WTC11 (cell line): ENCODE measurements around the gene CAMK1.

Source experiments
- AFF4 ChIP-seq: sonication (generic); formaldehyde crosslinking; IDR thresholded peaks from 2 replicates; pipeline ENCODE4 v1.8.1; 2023; ENCODE audit warnings: mild to moderate bottlenecking, missing genetic modification reagents, borderline replicate concordance
- ATF3 ChIP-seq: sonication (generic); formaldehyde crosslinking; conservative IDR thresholded peaks from 2 replicates; pipeline ENCODE4 v1.8.1; 2022; ENCODE audit warnings: mild to moderate bottlenecking, missing genetic modification reagents
- CTCF ChIP-seq: fragments of 200-600 bp; IDR thresholded peaks from 2 replicates; pipeline ENCODE4 v1.8.0; 2022; ENCODE audit warnings: antibody characterized with exemption
- ESRRA ChIP-seq: sonication (generic); formaldehyde crosslinking; IDR thresholded peaks from 2 replicates; pipeline ENCODE4 v1.8.1; 2022; ENCODE audit warnings: mild to moderate bottlenecking, missing genetic modification reagents, borderline replicate concordance
- JUN ChIP-seq: sonication (generic); formaldehyde crosslinking; IDR thresholded peaks from 2 replicates; pipeline ENCODE4 v1.8.0; 2023; ENCODE audit warnings: mild to moderate bottlenecking, missing genetic modification reagents
- KAT7 ChIP-seq: sonication (generic); formaldehyde crosslinking; IDR thresholded peaks from 2 replicates; pipeline ENCODE4 v1.8.1; 2023; ENCODE audit warnings: missing genetic modification reagents, mild to moderate bottlenecking, borderline replicate concordance
- MLX ChIP-seq: sonication (generic); formaldehyde crosslinking; IDR thresholded peaks from 2 replicates; pipeline ENCODE4 v1.8.1; 2023; ENCODE audit warnings: mild to moderate bottlenecking, missing genetic modification reagents, moderate library complexity
- NFYB ChIP-seq: sonication (generic); formaldehyde crosslinking; conservative IDR thresholded peaks from 2 replicates; pipeline ENCODE4 v1.8.0; 2022; ENCODE audit warnings: low read depth, missing genetic modification reagents
- PRDM15 ChIP-seq: sonication (generic); formaldehyde crosslinking; IDR thresholded peaks from 2 replicates; pipeline ENCODE4 v1.8.0; 2022; ENCODE audit warnings: missing genetic modification reagents
- SP1 ChIP-seq: sonication (generic); formaldehyde crosslinking; conservative IDR thresholded peaks from 2 replicates; pipeline ENCODE4 v1.8.1; 2022; ENCODE audit warnings: missing genetic modification reagents
- ZNF138 ChIP-seq: sonication (generic); formaldehyde crosslinking; conservative IDR thresholded peaks from 2 replicates; pipeline ENCODE4 v1.8.1; 2022; ENCODE audit warnings: mild to moderate bottlenecking, moderate library complexity, missing genetic modification reagents
- ZNF263 ChIP-seq: sonication (generic); formaldehyde crosslinking; IDR thresholded peaks from 2 replicates; pipeline ENCODE4 v1.8.1; 2022; ENCODE audit warnings: low read depth, mild to moderate bottlenecking, moderate library complexity, missing genetic modification reagents

- TF ChIP-seq JUN (CRISPR knock-in tag) (no peak), ATF3 (CRISPR knock-in tag) (no peak), ZNF263 (CRISPR knock-in tag) (no peak), MLX (CRISPR knock-in tag) (no peak), CTCF (no peak), PRDM15 (CRISPR knock-in tag) (no peak), ESRRA (CRISPR knock-in tag) (no peak), SP1 (CRISPR knock-in tag) (no peak), KAT7 (no peak), NFYB (CRISPR knock-in tag) (no peak), AFF4 (CRISPR knock-in tag) (no peak), ZNF138 (CRISPR knock-in tag) (no peak)
Measured at GRCh38 chr3:9778143-9779074, 8.7 kb upstream of the CAMK1 start.
